ENCODE measurements around the gene DAZAP2.

DNA sequence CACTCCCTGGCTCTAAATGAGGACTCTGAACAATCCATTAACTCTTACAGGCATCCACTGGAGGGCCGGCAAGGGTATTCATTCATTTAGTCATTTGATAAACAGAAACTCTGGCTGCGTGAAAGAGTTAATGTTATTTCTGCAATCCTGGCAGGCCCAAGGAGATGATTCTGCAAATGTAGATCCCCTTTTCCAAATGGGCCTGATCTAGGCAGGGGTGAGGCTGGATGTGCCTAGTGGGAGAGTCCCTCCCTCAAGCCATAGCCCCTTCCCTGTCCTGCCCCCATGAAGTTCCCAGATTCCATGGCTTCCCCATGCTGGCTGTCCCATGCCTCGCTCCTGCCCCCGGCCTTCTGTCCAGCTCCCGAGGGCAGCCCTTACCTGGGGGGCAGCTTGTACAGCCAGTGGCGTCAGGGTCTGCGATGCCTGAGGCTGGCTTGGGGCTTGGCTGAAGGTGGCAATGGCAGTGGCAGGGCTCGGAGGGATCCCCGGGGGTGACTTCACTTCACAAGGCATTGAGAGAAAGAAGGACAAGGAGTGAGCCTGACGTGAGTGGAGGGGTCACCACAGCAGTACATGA, 39.2 kb upstream of the DAZAP2 start:
- TF ChIP-seq, protein P1, sequence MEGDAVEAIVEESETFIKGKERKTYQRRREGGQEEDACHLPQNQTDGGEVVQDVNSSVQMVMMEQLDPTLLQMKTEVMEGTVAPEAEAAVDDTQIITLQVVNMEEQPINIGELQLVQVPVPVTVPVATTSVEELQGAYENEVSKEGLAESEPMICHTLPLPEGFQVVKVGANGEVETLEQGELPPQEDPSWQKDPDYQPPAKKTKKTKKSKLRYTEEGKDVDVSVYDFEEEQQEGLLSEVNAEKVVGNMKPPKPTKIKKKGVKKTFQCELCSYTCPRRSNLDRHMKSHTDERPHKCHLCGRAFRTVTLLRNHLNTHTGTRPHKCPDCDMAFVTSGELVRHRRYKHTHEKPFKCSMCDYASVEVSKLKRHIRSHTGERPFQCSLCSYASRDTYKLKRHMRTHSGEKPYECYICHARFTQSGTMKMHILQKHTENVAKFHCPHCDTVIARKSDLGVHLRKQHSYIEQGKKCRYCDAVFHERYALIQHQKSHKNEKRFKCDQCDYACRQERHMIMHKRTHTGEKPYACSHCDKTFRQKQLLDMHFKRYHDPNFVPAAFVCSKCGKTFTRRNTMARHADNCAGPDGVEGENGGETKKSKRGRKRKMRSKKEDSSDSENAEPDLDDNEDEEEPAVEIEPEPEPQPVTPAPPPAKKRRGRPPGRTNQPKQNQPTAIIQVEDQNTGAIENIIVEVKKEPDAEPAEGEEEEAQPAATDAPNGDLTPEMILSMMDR (conservative IDR thresholded peaks at IDR 0.05; ENCODE audit: low read length) = no peak
- no peak for TF ChIP-seq EZH2phosphoT487 (IDR thresholded peaks at IDR 0.05; ENCODE audit: borderline replicate concordance)
